ENCODE measurements around the gene TRIOBP.
"Not testable (repeated sequence)": the region's sequence is repeated elsewhere in the genome, so short reads cannot be mapped to it uniquely, and the experiment has no call there.

TRIOBP gene

GRCh38 chr22:37792494-37792893 lies 95.6 kb downstream of the TRIOBP start:
- no peak for TF ChIP-seq ZFX (IDR thresholded peaks at IDR 0.05)
- no peak for TF ChIP-seq CTCF (conservative IDR thresholded peaks at IDR 0.05)
- no peak overlapping the region for H3K27ac ChIP-seq

- TF ChIP-seq CTCF (conservative IDR thresholded peaks at IDR 0.05) (no peak), ZFX (IDR thresholded peaks at IDR 0.05) (no peak)
- H3K27ac ChIP-seq, result no peak overlapping the region
Measured at GRCh38 chr22:37794376-37794775, 97.5 kb downstream of the TRIOBP start.

GRCh38 chr22:37796079-37796478 lies 99.2 kb downstream of the TRIOBP start:
- TF ChIP-seq ZFX (IDR thresholded peaks at IDR 0.05) (no peak), CTCF (conservative IDR thresholded peaks at IDR 0.05) (no peak)
- H3K27ac ChIP-seq, result no peak overlapping the region

- not testable (repeated sequence) for H3K27ac ChIP-seq
Measured at GRCh38 chr22:37797259-37797658, 100.4 kb downstream of the TRIOBP start.

- no peak for TF ChIP-seq ZFX (IDR thresholded peaks at IDR 0.05)
- TF ChIP-seq CTCF (conservative IDR thresholded peaks at IDR 0.05), result no peak
- no peak overlapping the region for H3K27ac ChIP-seq
Measured at GRCh38 chr22:37797874-37798500, 101.1 kb downstream of the TRIOBP start.

- not testable (repeated sequence) for H3K27ac ChIP-seq
Measured at GRCh38 chr22:37799979-37800378, 103.1 kb downstream of the TRIOBP start.

GRCh38 chr22:37801946-37802309 lies 105.1 kb downstream of the TRIOBP start:
- TF ChIP-seq CTCF (conservative IDR thresholded peaks at IDR 0.05) (no peak), ZFX (IDR thresholded peaks at IDR 0.05) (no peak)
- H3K27ac ChIP-seq, result peak overlapping the region; percentile 65

- peak overlapping the region; percentile 65 for H3K27ac ChIP-seq
Measured at GRCh38 chr22:37802310-37803194, 105.7 kb downstream of the TRIOBP start.

More at GRCh38 chr22:37802310-37803194, 105.7 kb downstream of the TRIOBP start:
- TF ChIP-seq ZFX (IDR thresholded peaks at IDR 0.05) (no peak), CTCF (conservative IDR thresholded peaks at IDR 0.05) (no peak)
